ENCODE data around the gene IL36A. TPM values are rescaled to one million over a fixed set of nuclear protein-coding genes. Genes with fewer than 3 reads are reported as not detected.

Gene IL36A
- not detected for total RNA-seq
- not detected for polyA plus RNA-seq

GRCh38 chr2:113005030-113005509, at the start of gene IL36A:
Gene IL36A, plus strand, starts transcription at chr2:113005459. Its CDS starts 413 bp downstream, at chr2:113005872.
- H3K36me3 ChIP-seq (ENCODE audit: insufficient read depth): no peaks in the 10 kb centered on the region
- H3K27ac ChIP-seq (ENCODE audit: low read depth): no peak within 1 kb of the TSS
- no peak within 1 kb of the TSS for H3K4me3 ChIP-seq (ENCODE audit: low read depth, low read length)
- H3K4me1 ChIP-seq (ENCODE audit: insufficient read depth): no peaks in the 10 kb centered on the region
- WGBS: 88% methylated on average over 3 of the region's 3 CpGs
- no peak for DNase-seq (ENCODE audit: extremely low spot score)

- H3K36me3 ChIP-seq (ENCODE audit: insufficient read depth): no peaks in the 10 kb centered on the region
- DNase-seq (ENCODE audit: extremely low spot score): no peak
- no peaks in the 10 kb centered on the region for H3K4me1 ChIP-seq (ENCODE audit: insufficient read depth)
- H3K27ac ChIP-seq (ENCODE audit: low read depth): no peak overlapping the region
- H3K4me3 ChIP-seq (ENCODE audit: low read depth, low read length): no peak overlapping the region
- WGBS: 96% methylated on average over 3 of the region's 3 CpGs
These were observed 47.7 kb upstream of the IL36A start for GRCh38 chr2:112957511-112957910.

- peak; percentile 31 for DNase-seq (ENCODE audit: extremely low spot score)
- Histone ChIP-seq H3K27ac (ENCODE audit: low read depth) (no peak overlapping the region), H3K4me1 (ENCODE audit: insufficient read depth) (no peaks in the 10 kb centered on the region), H3K4me3 (ENCODE audit: low read depth, low read length) (no peak overlapping the region), H3K36me3 (ENCODE audit: insufficient read depth) (no peaks in the 10 kb centered on the region)
- 48% methylated on average over 9 of the region's 9 CpGs for WGBS
These were observed 46.7 kb upstream of the IL36A start for GRCh38 chr2:112958428-112959108.

GRCh38 chr2:112959109-112959812, 46.0 kb upstream of the IL36A start:
- WGBS: 66% methylated on average over 14 of the region's 14 CpGs
- Histone ChIP-seq H3K27ac (ENCODE audit: low read depth) (no peak overlapping the region), H3K4me1 (ENCODE audit: insufficient read depth) (no peaks in the 10 kb centered on the region), H3K4me3 (ENCODE audit: low read depth, low read length) (no peak overlapping the region), H3K36me3 (ENCODE audit: insufficient read depth) (no peaks in the 10 kb centered on the region)
- DNase-seq (ENCODE audit: extremely low spot score): no peak

- WGBS: 73% methylated on average over 2 of the region's 2 CpGs
- H3K36me3 ChIP-seq (ENCODE audit: insufficient read depth): no peaks in the 10 kb centered on the region
- H3K4me3 ChIP-seq (ENCODE audit: low read depth, low read length): no peak overlapping the region
- H3K4me1 ChIP-seq (ENCODE audit: insufficient read depth): no peaks in the 10 kb centered on the region
- no peak overlapping the region for H3K27ac ChIP-seq (ENCODE audit: low read depth)
- no peak for DNase-seq (ENCODE audit: extremely low spot score)
These were observed 44.9 kb upstream of the IL36A start for GRCh38 chr2:112960230-112960825.

- H3K36me3 ChIP-seq (ENCODE audit: insufficient read depth): no peaks in the 10 kb centered on the region
- no peak overlapping the region for H3K27ac ChIP-seq (ENCODE audit: low read depth)
- no peaks in the 10 kb centered on the region for H3K4me1 ChIP-seq (ENCODE audit: insufficient read depth)
- 69% methylated on average over 3 of the region's 3 CpGs for WGBS
- no peak for DNase-seq (ENCODE audit: extremely low spot score)
- H3K4me3 ChIP-seq (ENCODE audit: low read depth, low read length): no peak overlapping the region
These were observed 42.7 kb upstream of the IL36A start for GRCh38 chr2:112962308-112963175.

- DNase-seq (ENCODE audit: extremely low spot score): no peak
- H3K27ac ChIP-seq (ENCODE audit: low read depth): no peak overlapping the region
- no peaks in the 10 kb centered on the region for H3K4me1 ChIP-seq (ENCODE audit: insufficient read depth)
- WGBS: 73% methylated on average over 2 of the region's 2 CpGs
- H3K36me3 ChIP-seq (ENCODE audit: insufficient read depth): no peaks in the 10 kb centered on the region
- H3K4me3 ChIP-seq (ENCODE audit: low read depth, low read length): no peak overlapping the region
These were observed 38.2 kb upstream of the IL36A start for GRCh38 chr2:112967023-112967422.

GRCh38 chr2:112972423-112973086, 32.7 kb upstream of the IL36A start:
- 93% methylated on average over 5 of the region's 5 CpGs for WGBS
- Histone ChIP-seq H3K36me3 (ENCODE audit: insufficient read depth) (no peaks in the 10 kb centered on the region), H3K27ac (ENCODE audit: low read depth) (no peak overlapping the region), H3K4me1 (ENCODE audit: insufficient read depth) (no peaks in the 10 kb centered on the region), H3K4me3 (ENCODE audit: low read depth, low read length) (no peak overlapping the region)
- no peak for DNase-seq (ENCODE audit: extremely low spot score)

GRCh38 chr2:112973156-112973555, 32.1 kb upstream of the IL36A start:
- WGBS: 72% methylated on average over 2 of the region's 2 CpGs
- no peaks in the 10 kb centered on the region for H3K36me3 ChIP-seq (ENCODE audit: insufficient read depth)
- no peak overlapping the region for H3K4me3 ChIP-seq (ENCODE audit: low read depth, low read length)
- H3K4me1 ChIP-seq (ENCODE audit: insufficient read depth): no peaks in the 10 kb centered on the region
- H3K27ac ChIP-seq (ENCODE audit: low read depth): no peak overlapping the region
- no peak for DNase-seq (ENCODE audit: extremely low spot score)

- H3K27ac ChIP-seq (ENCODE audit: low read depth): no peak within 1 kb of the TSS
- no peak within 1 kb of the TSS for H3K4me3 ChIP-seq (ENCODE audit: low read depth, low read length)
- no peaks in the 10 kb centered on the region for H3K4me1 ChIP-seq (ENCODE audit: insufficient read depth)
- 70% methylated on average over 7 of the region's 7 CpGs for WGBS
- DNase-seq (ENCODE audit: extremely low spot score): no peak
- no peaks in the 10 kb centered on the region for H3K36me3 ChIP-seq (ENCODE audit: insufficient read depth)
These were observed 27.7 kb upstream of the IL36A start, which contains the start of gene IL36G for GRCh38 chr2:112977559-112978056. Gene IL36G, plus strand, starts transcription at chr2:112978006. Its CDS starts 633 bp downstream, at chr2:112978639.

- Histone ChIP-seq H3K27ac (ENCODE audit: low read depth) (no peak overlapping the region), H3K4me3 (ENCODE audit: low read depth, low read length) (no peak overlapping the region), H3K4me1 (ENCODE audit: insufficient read depth) (no peaks in the 10 kb centered on the region), H3K36me3 (ENCODE audit: insufficient read depth) (no peaks in the 10 kb centered on the region)
- DNase-seq (ENCODE audit: extremely low spot score): no peak
- 88% methylated on average over 1 of the region's 1 CpG for WGBS
These were observed 25.5 kb upstream of the IL36A start for GRCh38 chr2:112979731-112980130.

- DNase-seq (ENCODE audit: extremely low spot score): no peak
- Histone ChIP-seq H3K36me3 (ENCODE audit: insufficient read depth) (no peaks in the 10 kb centered on the region), H3K27ac (ENCODE audit: low read depth) (no peak overlapping the region), H3K4me1 (ENCODE audit: insufficient read depth) (no peaks in the 10 kb centered on the region), H3K4me3 (ENCODE audit: low read depth, low read length) (no peak overlapping the region)
- 40% methylated on average over 1 of the region's 1 CpG for WGBS
These were observed 24.7 kb upstream of the IL36A start for GRCh38 chr2:112980537-112980936.

- Histone ChIP-seq H3K36me3 (ENCODE audit: insufficient read depth) (no peaks in the 10 kb centered on the region), H3K27ac (ENCODE audit: low read depth) (no peak overlapping the region), H3K4me1 (ENCODE audit: insufficient read depth) (no peaks in the 10 kb centered on the region), H3K4me3 (ENCODE audit: low read depth, low read length) (no peak overlapping the region)
- DNase-seq (ENCODE audit: extremely low spot score): no peak
- WGBS: 90% methylated on average over 5 of the region's 5 CpGs
These were observed 20.2 kb upstream of the IL36A start for GRCh38 chr2:112985090-112985489.
